SK-N-SH (cell line): ENCODE measurements around the gene HEPHL1. TPM values are rescaled to one million over a fixed set of nuclear protein-coding genes. Genes with fewer than 3 reads are reported as not detected.

ENCODE experiments used
- CTCF ChIA-PET: fragments of 300-600, 350-600 bp; formaldehyde crosslinking; extraction: SDS; loops from one replicate; lab custom pipeline; 2021; lab: Yijun Ruan, JAX
- POLR2A ChIA-PET: fragments of 350-600 bp; sonication (Branson Sonifier 250); formaldehyde crosslinking; extraction: SDS; loops from one replicate; lab custom pipeline; 2020; ENCODE audit warnings: antibody characterized with exemption, inconsistent platforms; lab: Yijun Ruan, JAX
- DNase-seq: peaks from one replicate; pipeline ENCODE4 v3.0.0; 2012
- H2AFZ ChIP-seq: fragments of 200-600 bp; sonication (generic); 2 replicates; pipeline ENCODE4 v1.8.1; 2016; ENCODE audit warnings: antibody characterized with exemption, mild to moderate bottlenecking, low read depth
- H3F3A ChIP-seq: fragments of 200-600 bp; sonication (generic); replicated peaks from 2 replicates; pipeline ENCODE3; 2016; ENCODE audit warnings: antibody characterized with exemption, mild to moderate bottlenecking; ENCODE audit not compliant: insufficient read depth
- H3K27ac ChIP-seq, 2 experiments: fragments of 200-500 bp in 1 of 2; fragments of 200-600 bp in 1 of 2; sonication (Bioruptor generic) in 1 of 2; sonication (generic), shearing (Covaris generic) in 1 of 2; 2 replicates each; pipeline versions ENCODE4 v1.5.1 to v1.6.1; 2014 to 2016; ENCODE audit warnings: low read depth in 2 of 2, inconsistent platforms in 1 of 2, low read length in 1 of 2, mild to moderate bottlenecking in 1 of 2, mixed read lengths in 1 of 2
- H3K27me3 ChIP-seq: fragments of 200-600 bp; sonication (generic), shearing (Covaris generic); 2 replicates; pipeline ENCODE4 v1.6.1; 2016; ENCODE audit warnings: mixed run types; ENCODE audit not compliant: insufficient read depth
- H3K36me3 ChIP-seq, 2 experiments: fragments of 200-500 bp in 1 of 2; fragments of 200-600 bp in 1 of 2; sonication (Bioruptor generic) in 1 of 2; sonication (generic) in 1 of 2; replicated peaks in 1 of 2; 2 replicates each; pipeline versions ENCODE3 to v1.5.1; 2014 to 2016; ENCODE audit warnings: low read length in 1 of 2, mild to moderate bottlenecking in 1 of 2; ENCODE audit not compliant: insufficient read depth in 2 of 2, control insufficient read depth in 1 of 2
- H3K4me1 ChIP-seq, 2 experiments: fragments of 200-500 bp in 1 of 2; fragments of 200-600 bp in 1 of 2; sonication (Bioruptor generic) in 1 of 2; sonication (generic), shearing (Covaris generic) in 1 of 2; 2 replicates each; pipeline versions ENCODE4 v1.5.1 to v1.6.1; 2014 to 2016; ENCODE audit warnings: low read depth in 1 of 2, low read length in 1 of 2, mixed run types in 1 of 2; ENCODE audit not compliant: insufficient read depth in 2 of 2, control insufficient read depth in 1 of 2
- H3K4me2 ChIP-seq: fragments of 200-600 bp; sonication (generic), shearing (Covaris generic); 2 replicates; pipeline ENCODE4 v1.6.1; 2017; ENCODE audit warnings: mixed run types
- H3K4me3 ChIP-seq, 2 experiments: fragments of 200-500 bp in 1 of 2; fragments of 200-600 bp in 1 of 2; sonication (Bioruptor generic) in 1 of 2; sonication (generic), shearing (Covaris generic) in 1 of 2; 2 replicates each; pipeline versions ENCODE4 v1.5.1 to v1.8.1; 2014 to 2016; ENCODE audit warnings: low read depth in 2 of 2, inconsistent platforms in 1 of 2, low read length in 1 of 2, mild to moderate bottlenecking in 1 of 2, mixed read lengths in 1 of 2, moderate library complexity in 1 of 2
- H3K79me2 ChIP-seq: fragments of 200-600 bp; sonication (generic); 2 replicates; pipeline ENCODE4 v1.8.1; 2017; ENCODE audit warnings: mild to moderate bottlenecking; ENCODE audit not compliant: insufficient read depth
- H3K9ac ChIP-seq: fragments of 200-600 bp; sonication (generic); 2 replicates; pipeline ENCODE4 v1.6.1; 2017; ENCODE audit warnings: mixed run types
- H3K9me2 ChIP-seq: fragments of 200-600 bp; sonication (generic); 2 replicates; pipeline ENCODE4 v1.6.1; 2017; ENCODE audit warnings: mixed run types
- H3K9me3 ChIP-seq: fragments of 200-600 bp; sonication (generic); 2 replicates; pipeline ENCODE4 v1.6.1; 2017; ENCODE audit warnings: mixed run types, mild to moderate bottlenecking, moderate library complexity
- H4K20me1 ChIP-seq: fragments of 200-600 bp; sonication (generic); 2 replicates; pipeline ENCODE4 v1.6.1; 2017; ENCODE audit warnings: mild to moderate bottlenecking, mixed run types; ENCODE audit not compliant: insufficient read depth
- CTCF ChIP-seq: fragments of 200-600 bp; sonication (generic); IDR thresholded peaks from 2 replicates; pipeline ENCODE4 v1.6.1; 2017; ENCODE audit warnings: antibody characterized with exemption, mild to moderate bottlenecking, moderate library complexity
- ELF1 ChIP-seq: IDR thresholded peaks from 2 replicates; pipeline ENCODE4 v1.4.0; 2012
- EZH2phosphoT487 ChIP-seq: fragments of 200-600 bp; sonication (generic); IDR thresholded peaks from 2 replicates; pipeline ENCODE4 v1.6.1; 2017; ENCODE audit warnings: low read depth, mixed run types, mild to moderate bottlenecking, antibody characterized with exemption, moderate library complexity, borderline replicate concordance
- FOSL2 ChIP-seq: IDR thresholded peaks from 2 replicates; pipeline ENCODE4 v1.4.0; 2012; ENCODE audit warnings: low read depth, mild to moderate bottlenecking, moderate library complexity, borderline replicate concordance
- FOXJ3 ChIP-seq: sonication (generic); formaldehyde crosslinking; IDR thresholded peaks from 2 replicates; pipeline ENCODE4 v1.5.1; 2020; ENCODE audit warnings: mild to moderate bottlenecking, missing genetic modification reagents
- GABPA ChIP-seq: IDR thresholded peaks from 2 replicates; pipeline ENCODE4 v1.4.0; 2012; ENCODE audit warnings: low read depth, mild to moderate bottlenecking
- JUND ChIP-seq: IDR thresholded peaks from 2 replicates; pipeline ENCODE4 v1.4.0; 2012
- NRF1 ChIP-seq: IDR thresholded peaks from 2 replicates; pipeline ENCODE4 v1.6.1; 2012; ENCODE audit warnings: low read depth, mild to moderate bottlenecking, low read length
- PBX3 ChIP-seq: IDR thresholded peaks from 2 replicates; pipeline ENCODE4; 2012
- RAD21 ChIP-seq: IDR thresholded peaks from 2 replicates; pipeline ENCODE4 v1.6.1; 2012; ENCODE audit warnings: mild to moderate bottlenecking, low read length
- RCOR1 ChIP-seq: fragments of 150-350 bp; IDR thresholded peaks from 2 replicates; pipeline ENCODE4 v1.6.1; 2017; ENCODE audit warnings: antibody characterized with exemption, low read length
- RFX5 ChIP-seq: IDR thresholded peaks from 2 replicates; pipeline ENCODE4 v1.6.1; 2012; ENCODE audit warnings: mild to moderate bottlenecking, improper control_type of control experiment, low read length
- RXRA ChIP-seq: IDR thresholded peaks from 2 replicates; pipeline ENCODE4 v1.4.0; 2012; ENCODE audit warnings: low read depth, mild to moderate bottlenecking, borderline replicate concordance
- SMC3 ChIP-seq: IDR thresholded peaks from 2 replicates; pipeline ENCODE4 v1.6.1; 2012; ENCODE audit warnings: low read depth, low read length, improper control_type of control experiment
- TAF1 ChIP-seq: IDR thresholded peaks from 2 replicates; pipeline ENCODE4 v1.6.1; 2012; ENCODE audit warnings: low read depth, mild to moderate bottlenecking, low read length, moderate library complexity, borderline replicate concordance
- USF1 ChIP-seq: IDR thresholded peaks from 2 replicates; pipeline ENCODE4 v1.4.0; 2012; ENCODE audit warnings: low read depth, borderline replicate concordance
- WGBS: methylation state at CpG from one replicate; pipeline ENCODE4 v1.1.6; 2017; ENCODE audit warnings: low lambda C conversion rate; 5-methylcytosine and 5-hydroxymethylcytosine counted together
- polyA plus RNA-seq, 3 experiments: library from polyadenylated mRNA; depleted of rRNA; stranded (reverse); fragments of >200 nt; gene quantifications; 2 replicates each; pipeline ENCODE4 v1.2.3, GENCODE V29; 2012

The HEPHL1 gene
- polyA plus RNA-seq, 1 of the 3 experiments (the other 2 are of a cell fraction), result not detected

GRCh38 chr11:94046796-94047195, 25.6 kb downstream of the HEPHL1 start:
- Histone ChIP-seq H3K4me1 (no peaks in the 10 kb centered on the region), H3K9ac (no peak overlapping the region), H3F3A (no peaks in the 10 kb centered on the region), H4K20me1 (no peaks in the 10 kb centered on the region), H2AFZ (no peak overlapping the region), H3K4me3 (no peak overlapping the region), H3K27ac (no peak overlapping the region), H3K79me2 (no peaks in the 10 kb centered on the region), H3K9me2 (no peaks in the 10 kb centered on the region), H3K36me3 (no peaks in the 10 kb centered on the region), H3K4me2 (no peak overlapping the region), H3K27me3 (no peaks in the 10 kb centered on the region), H3K9me3 (no peaks in the 10 kb centered on the region)
- TF ChIP-seq CTCF, result no peak
- no peak for TF ChIP-seq USF1
- TF ChIP-seq SMC3, result no peak
- no peak for DNase-seq
- POLR2A ChIA-PET, result no interaction called here
- CTCF ChIA-PET, result interaction anchor here (1.1 kb wide), 1 partner anchor 22 kb away, joined by 3 read pairs; no protein-coding TSS in a partner anchor
- WGBS, result 44% methylated on average over 1 of the region's 1 CpG

GRCh38 chr11:94048032-94048709, 27.0 kb downstream of the HEPHL1 start:
- H3K9me3 ChIP-seq, result no peaks in the 10 kb centered on the region
- H3K9ac ChIP-seq, result no peak overlapping the region
- H2AFZ ChIP-seq, result no peak overlapping the region
- WGBS, result 36% methylated on average over 2 of the region's 2 CpGs
- no peaks in the 10 kb centered on the region for H3K9me2 ChIP-seq
- no peak overlapping the region for H3K4me2 ChIP-seq
- H3K4me1 ChIP-seq, result no peaks in the 10 kb centered on the region
- no peaks in the 10 kb centered on the region for H3K79me2 ChIP-seq
- CTCF ChIA-PET, result no interaction called here
- no peak overlapping the region for H3K4me3 ChIP-seq
- no peaks in the 10 kb centered on the region for H4K20me1 ChIP-seq
- TF ChIP-seq ELF1, result no peak
- no peak for TF ChIP-seq RXRA
- TF ChIP-seq FOSL2, result no peak
- no peak for TF ChIP-seq EZH2phosphoT487
- TF ChIP-seq, all 33 proteins: peak for 0
- POLR2A ChIA-PET, result no interaction called here
- Histone ChIP-seq H3F3A (no peaks in the 10 kb centered on the region), H3K27me3 (no peaks in the 10 kb centered on the region), H3K36me3 (no peaks in the 10 kb centered on the region), H3K27ac (no peak overlapping the region)
- no peak for DNase-seq

GRCh38 chr11:94049351-94049750, 28.2 kb downstream of the HEPHL1 start:
- ChIA-PET POLR2A (no interaction called here), CTCF (interaction anchor here (1.5 kb wide), 1 partner anchor 22 kb away, joined by 4 read pairs; no protein-coding TSS in a partner anchor)
- Histone ChIP-seq H3K9ac (no peak overlapping the region), H3K27me3 (no peaks in the 10 kb centered on the region), H3K79me2 (no peaks in the 10 kb centered on the region), H2AFZ (no peak overlapping the region), H3K9me2 (no peaks in the 10 kb centered on the region), H3K27ac (no peak overlapping the region), H3K4me2 (no peak overlapping the region), H4K20me1 (no peaks in the 10 kb centered on the region), H3K9me3 (no peaks in the 10 kb centered on the region), H3K36me3 (no peaks in the 10 kb centered on the region), H3K4me1 (no peaks in the 10 kb centered on the region), H3K4me3 (no peak overlapping the region), H3F3A (no peaks in the 10 kb centered on the region)
- 0% methylated on average over 1 of the region's 1 CpG for WGBS
- DNase-seq, result no peak
- no peak for TF ChIP-seq RXRA
- no peak for TF ChIP-seq NRF1
- no peak for TF ChIP-seq GABPA
- no peak for TF ChIP-seq FOXJ3 (CRISPR knock-in tag)
- no peak for TF ChIP-seq USF1
- no peak for TF ChIP-seq RCOR1
- TF ChIP-seq RAD21, result no peak
- TF ChIP-seq ELF1, result no peak
- TF ChIP-seq JUND, result no peak
- no peak for TF ChIP-seq PBX3
- TF ChIP-seq RFX5, result no peak
- TF ChIP-seq TAF1, result no peak
